Middle frontal gyrus (tissue), 1 donor: ENCODE results near the gene MEGF11.

Experiments used
- DNase-seq: peaks from one replicate; pipeline ENCODE4 v3.0.0-alpha.2; 2015; ENCODE audit warnings: low spot score; ENCODE audit errors: extremely low spot score

MEGF11 gene

DNA sequence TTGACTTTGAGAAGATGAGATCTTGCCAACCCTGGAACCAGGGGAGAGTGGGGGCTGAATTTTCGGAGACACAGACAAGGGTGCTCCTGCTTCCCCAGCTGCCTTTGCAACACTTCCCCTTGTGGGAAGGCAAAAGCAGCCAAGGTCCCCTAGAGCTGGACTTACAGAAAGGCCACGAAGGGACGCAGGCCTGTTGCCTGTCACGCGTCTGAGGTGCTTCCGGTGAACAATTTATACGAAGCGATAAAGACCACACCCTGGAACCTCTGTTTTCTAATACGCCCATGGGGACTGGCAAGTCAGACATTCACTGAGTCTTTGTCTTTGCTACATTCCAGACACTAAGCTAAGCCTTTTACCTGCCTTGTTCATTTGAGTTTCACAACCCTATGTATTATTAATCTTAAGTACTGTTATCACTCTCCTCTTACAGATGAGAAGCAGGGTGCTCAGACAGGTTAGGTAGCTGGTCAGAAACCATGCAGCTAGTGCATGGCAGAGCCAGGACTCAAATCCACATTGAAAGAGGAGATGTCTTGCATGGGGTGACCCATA lies 13.2 kb downstream of the MEGF11 start:
- DNase-seq = no peak

DNA sequence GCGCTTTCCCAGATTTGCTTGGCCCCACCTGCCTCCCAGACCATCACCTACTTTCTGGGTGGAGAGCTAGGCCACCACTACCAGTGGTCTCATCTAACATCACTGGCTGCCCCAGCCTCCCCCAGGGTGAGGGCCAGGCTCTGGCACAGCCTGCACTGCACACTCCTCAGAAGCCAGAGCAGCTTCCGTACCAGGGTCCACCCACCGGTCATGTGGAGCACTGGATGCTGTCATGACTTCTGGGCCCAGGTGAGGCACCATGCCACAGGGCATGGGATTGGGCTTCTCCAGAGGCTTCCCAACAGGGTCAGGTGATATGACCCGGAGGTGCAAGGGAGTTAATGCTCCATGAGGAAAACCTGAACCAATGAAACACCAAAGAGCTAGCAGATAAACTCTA lies 14.0 kb downstream of the MEGF11 start:
- no peak for DNase-seq

- DNase-seq = no peak
Observed at GRCh38 chr15:66238318-66238717, 15.2 kb downstream of the MEGF11 start.

DNA sequence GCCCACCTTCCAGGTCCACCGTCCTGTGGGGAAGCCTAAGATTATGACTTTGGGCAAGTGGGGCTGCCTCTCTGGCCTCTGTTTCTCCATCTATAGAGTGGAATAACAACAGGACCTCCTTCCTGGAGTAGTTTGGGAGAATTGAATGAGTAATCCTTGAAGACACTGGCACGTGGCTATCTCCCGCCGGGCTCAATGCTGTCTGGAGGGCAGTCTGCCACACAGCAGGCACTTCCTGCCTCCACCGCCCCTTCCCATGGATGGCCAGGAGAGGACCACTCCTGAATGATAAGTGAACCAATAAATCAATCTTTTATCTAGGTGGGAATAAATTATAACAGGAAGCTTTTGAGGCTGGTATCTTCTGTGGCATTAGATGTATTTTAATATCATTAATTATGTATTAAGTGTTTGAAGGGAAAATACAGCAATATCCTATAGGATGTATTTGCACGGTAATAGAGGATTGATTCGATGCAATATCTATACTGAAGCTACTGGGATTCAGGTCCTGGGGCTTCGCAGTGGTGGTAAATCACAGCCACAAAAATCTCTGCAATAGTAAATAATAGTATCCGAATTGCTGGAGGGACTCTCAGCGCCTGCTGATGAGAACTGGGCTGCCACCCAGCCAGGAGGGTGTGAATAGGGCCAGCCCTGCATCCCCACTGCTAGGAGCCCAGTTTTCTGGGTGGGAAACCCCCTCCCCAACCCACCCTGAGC lies 15.9 kb downstream of the MEGF11 start:
- DNase-seq = no peak

DNA sequence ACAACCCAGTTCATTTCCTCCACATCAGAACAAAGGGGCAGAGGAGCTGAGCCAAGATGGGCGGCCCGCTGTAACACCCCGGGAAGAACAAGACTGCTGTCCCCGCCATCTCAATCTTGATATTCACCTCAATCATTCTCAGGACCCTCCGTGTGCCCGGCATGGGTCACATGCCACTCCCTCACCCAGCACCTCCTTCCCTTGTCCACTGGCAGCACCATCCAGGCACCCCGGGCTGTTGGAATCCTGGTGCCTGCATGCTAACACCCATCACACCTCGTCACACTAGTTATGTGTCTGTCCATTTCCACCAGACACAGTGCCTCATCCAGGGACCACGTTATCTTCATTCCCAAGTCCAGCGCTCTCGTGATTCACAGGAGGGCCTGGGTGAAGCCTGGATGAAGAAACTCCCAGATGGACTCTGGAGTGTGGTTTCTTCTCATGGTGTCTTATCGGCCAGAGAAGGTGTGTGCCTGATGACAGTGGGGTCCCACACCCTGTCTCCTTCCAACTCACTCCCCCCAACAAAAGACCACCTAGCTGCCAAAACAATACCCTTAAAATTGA lies 16.7 kb downstream of the MEGF11 start:
- DNase-seq = no peak

- DNase-seq = no peak
Observed at GRCh38 chr15:66235866-66236265, 17.7 kb downstream of the MEGF11 start.

GRCh38 chr15:66234798-66235197 lies 18.8 kb downstream of the MEGF11 start:
- DNase-seq = no peak

DNA sequence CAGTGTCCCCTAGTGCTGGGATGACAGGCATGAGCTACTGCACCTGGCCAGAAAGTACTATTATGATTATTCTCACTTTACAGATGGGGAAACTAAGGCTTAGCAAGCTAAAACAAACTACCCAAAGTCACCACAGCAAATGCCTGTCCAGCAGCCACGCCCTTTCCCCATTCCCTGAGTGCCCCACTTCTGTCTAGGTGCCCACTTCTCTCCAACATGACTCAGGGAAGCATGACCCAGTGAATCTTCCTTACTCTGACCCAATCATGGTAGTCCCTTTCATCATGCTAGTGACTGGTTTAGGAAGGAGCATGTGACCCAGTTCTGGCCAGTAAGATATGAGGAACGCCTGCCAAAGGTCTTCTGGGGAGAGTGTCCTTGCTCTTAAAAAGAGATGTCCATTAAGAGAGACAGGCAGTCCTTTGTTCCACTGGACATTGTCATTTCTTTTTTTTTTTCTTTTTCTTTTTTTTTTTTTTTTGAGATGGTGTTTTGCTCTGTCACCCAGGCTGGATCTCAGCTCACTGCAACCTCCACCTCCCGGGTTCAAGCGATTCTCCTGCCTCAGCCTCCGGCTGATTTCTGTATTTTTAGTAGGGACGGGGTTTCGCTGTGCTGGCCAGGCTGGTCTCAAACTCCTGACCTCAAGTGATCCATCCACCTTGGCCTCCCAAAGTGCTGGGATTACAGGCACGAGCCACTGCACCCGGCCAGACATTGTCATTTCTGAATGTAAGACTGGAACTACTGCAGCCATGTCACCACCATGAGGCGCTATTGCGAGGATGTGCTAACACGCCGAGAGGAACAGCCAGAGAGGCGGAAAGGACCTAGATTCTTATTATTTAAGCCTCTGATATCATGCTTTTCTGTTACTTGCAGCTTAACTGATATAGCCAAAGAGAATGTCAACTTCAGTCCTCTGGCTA lies 19.8 kb downstream of the MEGF11 start:
- DNase-seq = no peak

GRCh38 chr15:66232267-66232625 lies 21.3 kb downstream of the MEGF11 start:
- no peak for DNase-seq

DNA sequence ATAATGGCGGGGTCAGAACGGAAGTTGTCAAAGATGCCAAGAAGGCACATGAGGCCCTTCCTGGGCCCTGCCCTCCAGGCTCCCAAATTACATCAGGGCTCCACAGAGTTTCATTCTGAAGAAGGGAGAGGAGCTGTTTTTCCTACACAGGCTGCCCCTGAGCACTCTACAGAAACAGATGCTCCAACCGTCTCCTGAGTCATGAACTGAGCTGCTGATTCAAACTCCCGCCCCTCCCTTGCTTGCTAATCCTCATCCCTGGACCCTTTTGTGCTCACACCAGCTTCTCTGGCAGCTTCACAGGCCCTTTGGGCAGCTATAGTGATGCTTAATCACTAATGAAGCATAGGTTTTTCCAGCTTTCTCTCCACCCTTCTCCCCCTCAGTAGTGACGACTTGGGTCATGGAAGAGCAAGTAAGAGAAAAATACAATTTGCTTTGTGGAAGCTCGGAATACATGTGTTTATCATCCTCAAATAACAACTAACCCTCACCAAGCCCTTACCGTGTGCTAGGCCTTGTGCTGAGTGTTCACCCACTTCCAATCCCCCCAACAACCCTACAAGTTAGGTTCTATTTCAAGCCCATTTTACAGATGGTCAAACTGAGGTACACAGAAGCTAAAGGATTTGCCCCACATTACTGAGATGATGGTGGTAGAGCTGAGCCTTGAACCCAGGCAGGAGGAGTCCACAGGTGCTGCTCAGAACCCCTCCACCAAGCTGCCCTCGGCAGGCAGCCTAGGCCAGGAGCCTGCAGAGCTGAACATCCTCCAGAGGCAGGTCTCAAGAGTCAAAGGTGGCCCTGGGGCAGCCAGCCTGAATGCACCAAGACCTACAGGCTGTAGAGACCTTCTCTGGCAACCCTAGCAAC lies 21.9 kb downstream of the MEGF11 start:
- no peak for DNase-seq

- no peak for DNase-seq
Observed at GRCh38 chr15:66229790-66230465, 23.6 kb downstream of the MEGF11 start.

- DNase-seq = no peak
Observed at GRCh38 chr15:66228807-66229735, 24.5 kb downstream of the MEGF11 start.

DNA sequence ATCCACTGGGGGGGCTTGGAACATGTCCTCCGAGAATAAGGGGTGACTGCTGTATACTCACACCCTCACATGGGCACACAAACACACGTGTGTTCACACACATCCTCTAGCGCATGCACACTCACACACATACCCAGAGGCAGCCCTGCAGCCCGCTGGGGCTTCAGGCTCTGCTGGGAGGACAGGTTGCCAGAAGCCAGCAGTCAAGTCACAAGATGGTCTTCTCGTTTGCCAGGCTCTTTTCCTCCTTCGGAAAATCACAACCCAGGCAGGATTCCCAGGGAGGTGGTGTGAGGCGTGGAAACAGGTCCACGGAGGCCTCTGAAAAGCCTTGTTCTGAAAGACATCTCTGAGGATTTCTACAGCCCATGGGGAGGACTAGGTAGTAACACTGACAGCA lies 26.8 kb downstream of the MEGF11 start:
- no peak for DNase-seq

GRCh38 chr15:66225656-66226274 lies 27.8 kb downstream of the MEGF11 start:
- no peak for DNase-seq

- DNase-seq = no peak
Observed at GRCh38 chr15:66224946-66225345, 28.6 kb downstream of the MEGF11 start.

DNA sequence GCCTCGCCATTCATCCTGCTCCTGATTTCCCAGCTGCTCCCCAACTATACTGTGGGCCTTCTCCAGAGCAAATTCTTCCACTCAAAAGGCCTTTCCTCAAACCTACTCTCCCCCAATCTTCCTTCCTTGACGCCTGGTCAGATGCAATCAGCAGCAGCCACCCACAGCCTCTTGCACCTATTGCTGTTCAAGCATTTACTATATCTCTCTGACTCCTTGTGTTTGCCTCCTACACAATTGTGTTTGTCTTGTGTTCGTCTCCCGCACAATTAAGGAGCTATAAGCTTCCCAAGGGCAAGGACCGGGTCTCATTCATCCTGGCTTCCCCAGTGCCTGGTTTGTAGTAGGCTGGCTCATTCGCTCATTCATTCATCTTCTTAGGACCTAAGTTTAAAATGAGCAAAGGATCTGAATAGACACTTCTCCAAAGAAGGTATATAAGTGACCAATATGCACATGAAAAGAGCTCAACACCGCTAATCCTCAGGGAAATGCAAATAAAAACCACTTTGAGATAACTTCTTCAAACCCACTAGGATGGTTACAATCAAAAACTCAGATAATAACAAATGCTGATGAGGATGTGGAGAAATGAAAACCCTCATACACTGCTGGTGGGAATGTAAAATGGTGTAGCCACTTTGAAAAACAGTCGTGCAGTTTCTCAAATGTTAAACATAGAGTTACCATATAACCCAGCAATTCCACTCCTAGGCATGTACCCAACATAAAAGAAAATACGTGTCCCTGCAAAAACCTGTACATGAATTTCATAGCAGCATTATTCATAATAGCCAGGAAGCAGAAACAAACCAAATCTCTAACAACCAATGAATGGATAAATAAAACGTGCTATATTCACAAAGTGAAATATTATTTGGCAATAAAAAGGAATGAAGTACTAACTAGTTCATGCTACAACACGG lies 31.0 kb downstream of the MEGF11 start:
- no peak for DNase-seq

- no peak for DNase-seq
Observed at GRCh38 chr15:66221126-66221525, 32.4 kb downstream of the MEGF11 start.

- no peak for DNase-seq
Observed at GRCh38 chr15:66220601-66221000, 32.9 kb downstream of the MEGF11 start.
